ENCODE data around the gene RBM5.
"Not testable (repeated sequence)": the region's sequence is repeated elsewhere in the genome, so short reads cannot be mapped to it uniquely, and the experiment has no call there.

Gene RBM5

GRCh38 chr3:50088725-50089608 is at the start of gene RBM5:
TSS of gene RBM5 (plus strand) at chr3:50088919. CDS start at chr3:50090435, 1,516 bp downstream.
- peak; percentile 40 to 83 for DNase-seq

GRCh38 chr3:50044976-50045375 is 43.7 kb upstream of the RBM5 start:
- DNase-seq = no peak

GRCh38 chr3:50047426-50047825 is 41.3 kb upstream of the RBM5 start:
- no peak for DNase-seq

- DNase-seq = no peak
Measured at GRCh38 chr3:50050361-50050760, 38.4 kb upstream of the RBM5 start.

GRCh38 chr3:50057756-50058155 is 31.0 kb upstream of the RBM5 start:
- no peak for DNase-seq

- DNase-seq = no peak
Measured at GRCh38 chr3:50068134-50068533, 20.6 kb upstream of the RBM5 start.

- no peak for DNase-seq
Measured at GRCh38 chr3:50078091-50078490, 10.6 kb upstream of the RBM5 start.

GRCh38 chr3:50078622-50079021 is 10.1 kb upstream of the RBM5 start:
- DNase-seq = no peak

- DNase-seq = not testable (repeated sequence)
Measured at GRCh38 chr3:50084951-50085350, 3.8 kb upstream of the RBM5 start.

GRCh38 chr3:50089609-50089945 is 858 bp downstream of the RBM5 start:
- DNase-seq = no peak

- DNase-seq = no peak
Measured at GRCh38 chr3:50090984-50091383, 2.3 kb downstream of the RBM5 start.

GRCh38 chr3:50095352-50095998 is 6.8 kb downstream of the RBM5 start:
- DNase-seq = no peak

GRCh38 chr3:50100386-50100785 is 11.7 kb downstream of the RBM5 start:
- DNase-seq = no peak

GRCh38 chr3:50100956-50101845 is 12.5 kb downstream of the RBM5 start:
- DNase-seq = no peak

- DNase-seq = no peak
Measured at GRCh38 chr3:50102558-50102957, 13.8 kb downstream of the RBM5 start.

GRCh38 chr3:50111757-50112156 is 23.0 kb downstream of the RBM5 start:
- no peak for DNase-seq

- no peak for DNase-seq
Measured at GRCh38 chr3:50112462-50112861, 23.7 kb downstream of the RBM5 start.

GRCh38 chr3:50117120-50117519 is 28.4 kb downstream of the RBM5 start:
- DNase-seq = no peak

- DNase-seq = no peak
Measured at GRCh38 chr3:50118237-50118636, 29.5 kb downstream of the RBM5 start.

- DNase-seq = no peak
Measured at GRCh38 chr3:50119786-50120185, 31.1 kb downstream of the RBM5 start.

- no peak for DNase-seq
Measured at GRCh38 chr3:50120364-50121071, 31.8 kb downstream of the RBM5 start.

Measured in cerebellar nuclear complex (tissue), 1 donor.